OCI-LY7 (cell line): ENCODE data around the gene NOLC1.

Source experiments
- CTCF ChIP-seq: fragments of 200-600 bp; sonication (generic); conservative IDR thresholded peaks from 2 replicates; pipeline ENCODE4 v1.5.1; 2014; ENCODE audit warnings: mild to moderate bottlenecking, antibody characterized with exemption, low read length, moderate library complexity, mixed read lengths
- EZH2phosphoT487 ChIP-seq: fragments of 200-600 bp; sonication (generic); IDR thresholded peaks from 2 replicates; pipeline ENCODE4 v1.6.1; 2018; ENCODE audit warnings: low read depth, borderline replicate concordance, mild to moderate bottlenecking, mixed run types, antibody characterized with exemption, low read length, moderate library complexity, mixed read lengths

GRCh38 chr10:102159831-102160230 is 7.6 kb downstream of the NOLC1 start:
- TF ChIP-seq CTCF (no peak), EZH2phosphoT487 (no peak)
